KOPT-K1 (cell line): ENCODE results near the gene NPFF.
A peak's percentile ranks its signal among the peaks of the same experiment; 100 is the strongest.

Experiments used
- H3K27ac ChIP-seq: fragments of 200-600 bp; sonication (generic); 2 replicates; pipeline ENCODE4 v1.5.1; 2016; ENCODE audit warnings: antibody characterized with exemption, mild to moderate bottlenecking, low read depth, low read length; ENCODE audit not compliant: poor library complexity, severe bottlenecking
- H3K36me3 ChIP-seq: fragments of 200-600 bp; sonication (generic); 2 replicates; pipeline ENCODE4 v1.5.1; 2017; ENCODE audit warnings: antibody characterized with exemption, mild to moderate bottlenecking, low read length, moderate library complexity; ENCODE audit not compliant: insufficient read depth
- H3K9me3 ChIP-seq: fragments of 200-600 bp; sonication (generic); 2 replicates; pipeline ENCODE4 v1.5.1; 2017; ENCODE audit warnings: antibody characterized with exemption, low read length, mild to moderate bottlenecking; ENCODE audit not compliant: insufficient read depth, poor library complexity, severe bottlenecking

The NPFF gene

GRCh38 chr12:53530061-53530460 is 22.8 kb upstream of the NPFF start:
- Histone ChIP-seq H3K9me3 (no peaks in the 10 kb centered on the region), H3K27ac (no peak overlapping the region), H3K36me3 (peaks cover 66% of the 10 kb centered on the region)

- Histone ChIP-seq H3K9me3 (no peaks in the 10 kb centered on the region), H3K36me3 (peaks cover 72% of the 10 kb centered on the region), H3K27ac (no peak overlapping the region)
Measured at GRCh38 chr12:53524476-53524875, 17.2 kb upstream of the NPFF start.

GRCh38 chr12:53523131-53523530 is 15.8 kb upstream of the NPFF start:
- Histone ChIP-seq H3K27ac (no peak overlapping the region), H3K36me3 (peaks cover 85% of the 10 kb centered on the region), H3K9me3 (no peaks in the 10 kb centered on the region)

- peaks cover 100% of the 10 kb centered on the region for H3K36me3 ChIP-seq
- H3K27ac ChIP-seq: no peak overlapping the region
- H3K9me3 ChIP-seq: no peaks in the 10 kb centered on the region
Measured at GRCh38 chr12:53518381-53518780, 11.1 kb upstream of the NPFF start.

GRCh38 chr12:53516758-53517455 is 9.6 kb upstream of the NPFF start:
- peaks cover 100% of the 10 kb centered on the region for H3K36me3 ChIP-seq
- H3K27ac ChIP-seq: no peak overlapping the region
- H3K9me3 ChIP-seq: no peaks in the 10 kb centered on the region

GRCh38 chr12:53515291-53515680 is 8.0 kb upstream of the NPFF start:
- Histone ChIP-seq H3K36me3 (peaks cover 98% of the 10 kb centered on the region), H3K27ac (no peak overlapping the region), H3K9me3 (no peaks in the 10 kb centered on the region)

GRCh38 chr12:53514628-53515290 is 7.5 kb upstream of the NPFF start:
- H3K9me3 ChIP-seq: no peaks in the 10 kb centered on the region
- H3K36me3 ChIP-seq: peaks cover 96% of the 10 kb centered on the region
- no peak overlapping the region for H3K27ac ChIP-seq

- Histone ChIP-seq H3K27ac (no peak overlapping the region), H3K36me3 (peaks cover 87% of the 10 kb centered on the region), H3K9me3 (no peaks in the 10 kb centered on the region)
Measured at GRCh38 chr12:53513712-53514410, 6.6 kb upstream of the NPFF start.

GRCh38 chr12:53510181-53510812 is 3.0 kb upstream of the NPFF start:
- Histone ChIP-seq H3K9me3 (no peaks in the 10 kb centered on the region), H3K27ac (no peak overlapping the region), H3K36me3 (peaks cover 76% of the 10 kb centered on the region)

- peak overlapping the region; percentile 32 for H3K27ac ChIP-seq
- peaks cover 76% of the 10 kb centered on the region for H3K36me3 ChIP-seq
- H3K9me3 ChIP-seq: no peaks in the 10 kb centered on the region
Measured at GRCh38 chr12:53508534-53509170, 1.4 kb upstream of the NPFF start.

GRCh38 chr12:53507603-53507885 is 260 bp upstream of the NPFF start:
- no peak overlapping the region for H3K27ac ChIP-seq
- no peaks in the 10 kb centered on the region for H3K9me3 ChIP-seq
- H3K36me3 ChIP-seq: peaks cover 67% of the 10 kb centered on the region

GRCh38 chr12:53506450-53506785 is 866 bp downstream of the NPFF start:
- Histone ChIP-seq H3K36me3 (peaks cover 55% of the 10 kb centered on the region), H3K9me3 (no peaks in the 10 kb centered on the region), H3K27ac (no peak overlapping the region)

GRCh38 chr12:53505555-53506449 is 1.5 kb downstream of the NPFF start:
- H3K27ac ChIP-seq: no peak overlapping the region
- H3K36me3 ChIP-seq: peaks cover 51% of the 10 kb centered on the region
- no peaks in the 10 kb centered on the region for H3K9me3 ChIP-seq

GRCh38 chr12:53505086-53505485 is 2.2 kb downstream of the NPFF start:
- Histone ChIP-seq H3K36me3 (peaks cover 44% of the 10 kb centered on the region), H3K9me3 (no peaks in the 10 kb centered on the region), H3K27ac (no peak overlapping the region)
